Stimulated activated CD4-positive, alpha-beta T cell treated with anti-CD3 and anti-CD28 coated beads, TNF-alpha, amount 100 ng/mL, for 48 hours (primary cell): ENCODE results near the gene RUBCNL.
"Not testable (repeated sequence)": the region's sequence is repeated elsewhere in the genome, so short reads cannot be mapped to it uniquely, and the experiment has no call there.

Experiments
- DNase-seq, 3 donors: peaks; one replicate each; pipeline ENCODE4 v3.0.0-alpha.2; 2020; ENCODE audit warnings: low read depth in 3 of 3

Gene RUBCNL, protein sequence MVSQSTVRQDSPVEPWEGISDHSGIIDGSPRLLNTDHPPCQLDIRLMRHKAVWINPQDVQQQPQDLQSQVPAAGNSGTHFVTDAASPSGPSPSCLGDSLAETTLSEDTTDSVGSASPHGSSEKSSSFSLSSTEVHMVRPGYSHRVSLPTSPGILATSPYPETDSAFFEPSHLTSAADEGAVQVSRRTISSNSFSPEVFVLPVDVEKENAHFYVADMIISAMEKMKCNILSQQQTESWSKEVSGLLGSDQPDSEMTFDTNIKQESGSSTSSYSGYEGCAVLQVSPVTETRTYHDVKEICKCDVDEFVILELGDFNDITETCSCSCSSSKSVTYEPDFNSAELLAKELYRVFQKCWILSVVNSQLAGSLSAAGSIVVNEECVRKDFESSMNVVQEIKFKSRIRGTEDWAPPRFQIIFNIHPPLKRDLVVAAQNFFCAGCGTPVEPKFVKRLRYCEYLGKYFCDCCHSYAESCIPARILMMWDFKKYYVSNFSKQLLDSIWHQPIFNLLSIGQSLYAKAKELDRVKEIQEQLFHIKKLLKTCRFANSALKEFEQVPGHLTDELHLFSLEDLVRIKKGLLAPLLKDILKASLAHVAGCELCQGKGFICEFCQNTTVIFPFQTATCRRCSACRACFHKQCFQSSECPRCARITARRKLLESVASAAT

DNA sequence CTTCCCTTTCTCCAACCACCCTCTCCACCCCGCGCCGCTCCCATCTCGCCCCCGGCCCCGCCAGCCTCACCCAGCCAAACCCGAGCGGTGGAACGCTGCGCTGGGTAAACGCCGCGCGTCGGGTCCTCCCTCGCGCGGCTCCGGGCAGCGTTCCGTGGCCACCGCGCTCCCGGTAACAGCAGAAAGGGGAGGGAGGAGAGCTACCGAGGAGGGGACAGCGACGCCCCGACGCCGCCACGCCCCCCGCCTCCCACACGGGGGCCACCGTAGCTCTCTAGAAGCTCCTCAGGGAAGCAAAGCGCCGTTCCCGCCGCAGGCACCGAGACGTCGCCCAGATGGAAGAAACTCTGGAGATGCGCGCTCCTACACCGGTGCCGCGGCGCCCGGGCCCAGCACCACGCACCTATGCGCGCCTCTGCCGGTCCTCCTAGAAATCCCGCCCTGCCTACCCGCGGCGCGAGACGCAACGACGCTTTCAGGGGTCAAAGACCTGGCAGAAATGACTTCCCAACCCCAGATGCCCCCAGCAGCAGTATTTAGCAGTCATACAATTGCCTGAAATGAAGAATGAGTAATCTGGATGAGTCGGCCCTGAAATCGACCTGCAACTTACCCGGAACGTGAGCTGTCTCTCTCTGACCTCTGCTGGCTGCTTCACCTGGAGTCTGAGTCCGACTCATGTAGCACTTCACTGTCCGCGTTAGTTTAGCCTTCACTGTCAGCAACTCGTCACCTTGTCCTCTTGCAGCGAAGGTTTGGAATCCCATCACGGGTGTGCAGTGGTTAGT is at the start of gene RUBCNL:
TSS of gene RUBCNL (minus strand) at position 189 of the 788 bp plus-strand sequence. CDS start 14,777 bp downstream, outside the sequence.
- peak in 2 of 3 donors; percentile 21 to 31 for DNase-seq

DNA sequence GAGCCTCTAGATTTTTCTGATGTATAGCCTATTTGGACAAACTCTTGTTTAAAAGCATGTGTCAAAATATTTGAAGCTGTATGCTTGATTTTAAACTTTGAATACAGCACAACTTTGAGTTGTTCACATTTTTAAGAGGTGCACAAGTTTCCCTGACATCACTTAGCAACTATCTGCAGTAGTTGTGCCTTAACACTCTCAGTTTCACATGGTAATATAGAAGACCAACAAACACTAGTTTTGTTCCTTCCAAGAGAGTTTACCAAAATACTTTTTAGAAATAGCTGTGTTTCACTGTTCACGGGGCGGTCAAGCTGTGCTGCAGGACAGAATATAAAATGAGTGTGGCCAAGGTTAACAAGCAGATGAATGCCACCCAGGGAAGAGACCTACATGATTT is 42.5 kb upstream of the RUBCNL start:
- not testable (repeated sequence) for DNase-seq

DNA sequence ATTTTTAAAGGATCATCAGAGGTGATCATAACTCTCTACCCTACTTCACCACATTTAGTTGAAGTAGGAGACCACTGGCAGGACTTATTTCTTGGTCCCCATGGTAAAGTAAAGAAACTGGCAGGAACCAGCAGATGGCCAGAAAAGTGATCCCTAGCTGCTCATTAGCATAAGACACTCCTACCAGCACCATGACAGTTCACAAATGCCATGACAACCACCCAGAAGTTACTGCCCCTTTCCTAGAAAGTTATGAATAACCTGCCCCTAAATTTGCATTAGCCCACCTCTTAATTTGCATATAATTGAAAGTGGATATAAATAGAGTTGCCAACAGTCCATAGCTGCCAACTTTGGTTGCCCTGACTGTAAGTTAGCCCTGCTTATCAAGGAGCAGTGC is 18.4 kb upstream of the RUBCNL start:
- no peak for DNase-seq

DNA sequence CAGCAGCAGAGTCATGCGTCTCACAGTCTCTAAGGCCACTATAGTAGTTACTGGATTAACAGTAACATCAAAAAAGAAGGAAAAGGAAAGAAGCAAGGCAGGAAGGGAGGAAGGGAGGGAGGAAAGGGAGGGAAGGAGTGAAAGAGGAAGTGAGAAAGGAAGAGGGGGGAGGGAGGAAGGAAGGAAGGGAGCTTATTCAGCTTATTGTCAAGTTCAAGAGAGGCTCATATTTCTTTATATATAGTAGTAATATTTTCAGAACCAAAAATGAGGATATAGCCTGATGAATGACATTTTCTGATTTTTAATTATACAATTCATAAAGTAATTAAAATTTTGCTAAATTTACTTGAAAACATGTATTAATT is 17.7 kb upstream of the RUBCNL start:
- no peak for DNase-seq

DNA sequence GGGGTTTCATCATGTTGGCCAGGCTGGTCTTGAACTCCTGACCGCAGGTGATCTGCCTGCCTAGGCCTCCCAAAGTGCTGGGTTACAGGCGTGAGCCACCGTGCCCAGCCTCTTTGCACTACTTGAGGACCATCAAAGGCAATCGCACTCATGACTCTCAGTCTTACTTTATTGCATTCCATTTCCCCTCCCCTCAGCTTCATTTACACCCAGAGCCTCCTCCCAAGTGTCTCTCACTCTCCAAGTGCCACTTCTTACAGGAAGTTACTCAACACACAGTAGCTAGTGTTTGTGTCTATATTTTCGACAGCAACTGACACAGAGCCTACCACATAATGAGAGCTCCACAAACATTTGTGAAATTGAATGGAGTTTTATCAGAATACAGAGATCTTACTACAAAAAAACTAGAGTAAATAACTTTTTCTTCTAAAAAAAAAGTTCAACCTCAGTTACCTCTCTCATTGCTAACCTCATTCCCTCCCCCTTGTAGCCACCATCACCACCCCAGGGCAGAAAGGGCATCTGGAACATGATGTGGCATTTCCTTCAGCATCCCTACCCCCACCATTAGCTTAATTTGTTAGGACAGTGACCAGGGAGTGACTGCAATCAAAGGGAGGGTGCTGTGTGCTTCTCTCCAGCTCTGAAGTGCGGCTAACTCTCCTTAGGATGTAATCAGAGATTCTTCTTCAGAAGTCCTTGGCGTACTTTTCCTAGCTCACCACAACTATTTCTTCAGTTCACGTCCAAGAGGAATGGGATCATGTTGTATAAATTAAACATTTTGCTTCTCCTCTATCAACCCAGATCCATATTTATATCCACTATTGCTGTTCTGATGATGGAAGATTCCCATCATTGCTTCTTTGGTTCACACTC is 17.0 kb upstream of the RUBCNL start:
- no peak for DNase-seq

DNA sequence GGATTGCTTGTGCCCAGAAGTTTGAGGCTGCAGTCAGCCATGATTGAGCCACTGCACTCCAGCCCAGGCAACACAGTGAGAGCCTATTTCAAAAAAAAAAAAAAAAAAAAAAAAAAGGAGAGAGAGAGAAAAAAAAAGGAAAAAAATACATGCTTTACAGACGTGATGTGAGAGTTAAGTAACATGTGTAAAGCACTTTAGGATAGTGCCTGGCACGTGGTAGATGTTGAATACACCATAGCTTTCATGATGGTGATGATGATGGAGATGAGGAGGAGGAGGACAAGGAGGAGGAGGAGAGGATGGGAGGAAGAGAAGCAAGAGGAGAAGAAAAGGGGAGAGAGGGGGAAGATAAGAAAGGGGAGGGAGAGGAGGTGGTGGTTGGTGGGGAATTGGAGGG is 15.1 kb upstream of the RUBCNL start:
- no peak for DNase-seq

DNA sequence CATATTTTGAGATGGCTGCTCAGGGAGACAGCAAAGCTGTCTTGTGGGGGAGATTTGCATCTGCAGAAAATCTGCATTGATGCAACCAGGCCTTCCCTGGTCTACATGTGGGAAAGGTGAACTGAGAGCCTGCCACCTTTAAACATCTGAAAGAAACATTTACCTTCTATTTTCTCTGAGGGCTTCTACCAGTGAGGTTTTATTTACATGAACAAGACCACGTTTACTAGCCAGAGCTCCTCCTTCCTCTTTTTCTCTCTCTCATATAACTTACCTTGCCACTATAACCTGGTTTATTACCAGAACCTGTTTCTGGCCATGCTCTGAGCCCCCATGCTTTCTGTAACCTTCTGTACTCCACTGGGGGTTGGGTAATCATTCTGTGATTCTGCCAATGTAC is 14.4 kb upstream of the RUBCNL start:
- DNase-seq = no peak

DNA sequence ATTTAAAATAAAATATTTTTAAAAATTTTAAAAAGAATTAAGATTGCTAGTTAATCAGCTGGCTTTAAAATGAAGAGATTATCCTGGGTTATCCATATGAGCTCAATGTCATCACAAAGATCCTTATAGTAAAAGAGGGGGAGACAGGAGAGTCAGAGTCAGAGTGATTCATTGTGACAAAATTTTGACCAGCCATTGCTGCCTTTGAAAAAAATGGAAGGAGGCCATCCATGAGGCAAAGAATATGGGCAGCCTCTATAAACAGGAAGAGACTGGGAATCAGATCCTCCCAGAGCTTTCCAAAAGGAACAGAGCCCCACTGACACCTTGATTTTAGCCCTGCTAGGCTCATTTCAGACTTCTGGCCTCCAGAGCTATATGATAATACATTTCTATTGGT is 9.3 kb upstream of the RUBCNL start:
- DNase-seq = no peak

DNA sequence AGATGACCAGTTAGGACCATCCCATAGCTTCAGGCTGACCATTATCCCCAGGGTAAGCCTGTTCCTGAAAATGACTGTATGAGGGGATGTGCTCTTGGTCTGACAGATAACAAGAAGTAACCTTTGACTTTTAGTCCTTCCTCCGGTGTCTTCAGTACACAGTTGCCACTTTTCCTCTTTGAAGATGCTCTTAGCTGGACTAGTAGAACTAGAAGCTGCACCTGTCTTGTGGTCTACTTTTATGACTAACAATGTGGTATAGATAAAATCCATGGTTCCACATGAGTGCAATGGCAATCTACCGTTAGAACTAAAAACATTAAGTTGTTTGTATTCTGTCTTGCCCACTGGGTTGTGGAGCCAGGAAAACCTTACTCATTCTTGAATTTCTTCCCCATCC is 5.9 kb upstream of the RUBCNL start:
- DNase-seq = no peak

DNA sequence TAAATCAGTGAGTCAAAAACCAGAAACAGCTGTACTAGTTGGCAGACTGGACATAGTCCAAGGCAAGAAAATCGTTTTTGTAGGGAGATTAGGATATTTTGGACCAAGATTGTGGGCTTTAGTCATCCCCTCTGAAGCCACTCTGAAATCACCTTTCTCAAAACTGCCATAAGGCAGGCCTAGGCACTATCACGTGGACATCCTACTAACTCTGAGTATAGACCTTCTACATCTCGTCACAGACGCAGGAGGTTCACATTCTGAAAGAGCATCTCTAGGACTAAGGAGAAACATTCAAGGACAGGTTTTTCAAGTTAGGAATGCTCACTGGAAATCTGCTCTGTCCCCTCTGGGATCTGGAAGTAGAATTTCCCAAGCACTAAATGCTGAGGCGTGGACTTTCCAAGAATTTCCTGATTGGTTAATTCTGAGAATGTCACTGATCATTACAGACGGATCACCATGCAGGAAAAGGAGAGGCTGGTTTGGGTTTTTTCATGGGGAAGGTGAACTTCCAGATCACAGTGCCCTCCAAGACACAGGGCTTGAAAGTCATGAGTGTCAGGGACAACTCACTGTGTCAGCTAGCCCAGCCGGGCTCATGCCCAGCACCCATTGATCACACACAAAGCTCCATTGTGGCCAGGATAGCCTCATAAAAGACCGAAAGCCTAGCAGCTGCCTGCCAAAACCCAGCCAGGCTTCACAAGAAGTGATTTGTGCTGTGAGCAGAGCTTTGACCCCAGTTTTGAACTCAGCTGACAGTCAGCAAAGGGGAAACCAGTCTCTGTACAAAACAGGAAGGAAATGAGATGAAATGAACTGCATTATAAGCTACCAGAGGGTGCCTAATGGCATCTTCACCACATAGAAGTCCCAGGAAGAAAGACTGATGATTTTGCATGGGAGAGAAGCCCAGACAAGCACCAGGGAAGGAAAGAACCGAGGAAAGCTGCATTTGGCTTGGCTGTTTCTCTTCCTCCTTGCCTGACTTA is 2.7 kb upstream of the RUBCNL start:
- DNase-seq = no peak

DNA sequence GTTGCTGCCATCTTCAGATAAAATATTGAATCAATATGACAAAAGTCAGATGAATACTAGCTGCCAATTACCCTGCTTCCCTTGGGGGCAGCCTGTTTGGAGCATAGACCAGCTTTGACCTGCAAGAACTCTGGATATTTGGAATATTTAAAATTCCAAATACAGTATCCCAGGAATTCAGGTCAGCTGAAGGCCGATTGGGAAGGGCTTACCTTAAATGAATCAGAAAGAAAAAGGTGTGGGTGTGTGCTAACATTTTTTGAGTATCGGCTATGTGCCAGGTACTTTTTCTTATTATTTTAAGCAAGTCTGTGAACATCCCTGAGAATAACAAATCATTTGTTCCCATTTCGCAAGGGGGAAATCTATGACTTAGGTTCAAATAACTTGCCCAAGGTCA is 1.8 kb upstream of the RUBCNL start:
- DNase-seq = no peak

DNA sequence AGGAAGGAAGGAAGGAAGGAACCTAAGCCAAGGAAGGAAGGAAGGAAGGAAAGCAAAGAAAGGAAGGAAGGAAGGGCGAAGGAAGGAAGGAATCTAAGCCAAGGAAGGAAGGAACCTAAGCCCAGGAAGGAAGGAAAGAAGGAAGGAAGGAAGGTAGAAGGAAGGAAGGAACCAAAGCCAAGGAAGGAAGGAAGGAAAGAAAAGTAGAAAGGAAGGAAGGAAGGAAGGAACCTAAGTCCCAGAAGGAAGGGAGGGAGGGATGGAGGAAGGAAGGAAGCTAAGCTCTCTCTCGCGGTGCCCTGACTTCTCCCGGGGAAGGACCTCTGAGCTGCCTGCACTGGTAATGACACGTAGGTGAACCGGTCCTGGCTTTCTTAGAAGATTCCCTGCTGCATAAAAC is 1.3 kb upstream of the RUBCNL start:
- no peak for DNase-seq

DNA sequence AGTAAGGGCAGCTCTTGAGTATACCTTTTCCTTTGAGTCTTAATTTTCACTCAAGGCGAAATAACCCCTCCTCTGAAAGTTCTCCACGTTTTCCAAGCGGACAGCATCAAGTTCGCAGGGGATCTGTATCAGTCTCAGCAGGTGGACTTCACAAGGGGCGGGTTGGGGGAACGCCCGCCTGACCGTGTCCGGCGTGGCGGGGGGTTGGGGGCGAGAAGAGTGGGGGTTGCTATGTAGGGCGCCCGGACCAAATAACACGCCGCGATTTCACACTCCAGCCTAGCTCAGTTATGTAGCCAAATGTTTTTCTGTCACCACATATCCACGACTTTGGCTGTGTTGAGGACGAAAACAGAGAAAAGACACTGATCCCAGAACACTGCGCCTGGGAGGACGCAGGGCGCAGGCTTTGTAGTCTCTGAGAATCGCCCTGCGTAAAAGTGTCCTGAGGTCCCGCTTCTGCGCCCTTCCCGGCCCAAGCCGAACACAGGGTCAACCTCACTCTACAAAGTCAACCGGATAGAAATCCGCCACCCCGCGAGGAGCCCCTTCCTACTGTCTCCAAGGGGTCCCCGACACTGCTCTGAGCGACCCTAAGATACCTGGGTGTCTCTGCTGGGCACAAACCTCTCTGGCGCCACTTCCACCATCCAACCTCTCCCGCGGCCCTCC is 524 bp downstream of the RUBCNL start:
- DNase-seq = no peak

DNA sequence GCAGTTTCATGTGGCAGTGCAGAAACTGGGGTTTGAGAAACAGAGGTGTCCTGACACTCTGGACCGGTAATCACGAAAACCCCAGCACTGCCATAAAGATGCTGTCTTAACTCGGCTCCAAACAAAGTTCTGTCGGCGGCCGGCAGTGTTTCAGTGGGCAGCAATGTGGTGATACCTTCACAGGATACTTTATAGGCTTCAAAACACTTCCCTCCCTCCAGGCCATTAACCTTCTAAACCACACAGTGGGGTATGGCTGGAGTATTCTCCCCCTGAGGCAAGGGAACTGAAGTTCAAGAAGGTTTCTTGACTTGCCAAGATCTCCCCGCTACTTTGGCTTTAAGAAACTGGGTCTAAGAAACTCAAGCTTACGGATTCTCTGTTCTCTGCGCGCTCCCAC is 1.1 kb downstream of the RUBCNL start:
- DNase-seq = no peak

DNA sequence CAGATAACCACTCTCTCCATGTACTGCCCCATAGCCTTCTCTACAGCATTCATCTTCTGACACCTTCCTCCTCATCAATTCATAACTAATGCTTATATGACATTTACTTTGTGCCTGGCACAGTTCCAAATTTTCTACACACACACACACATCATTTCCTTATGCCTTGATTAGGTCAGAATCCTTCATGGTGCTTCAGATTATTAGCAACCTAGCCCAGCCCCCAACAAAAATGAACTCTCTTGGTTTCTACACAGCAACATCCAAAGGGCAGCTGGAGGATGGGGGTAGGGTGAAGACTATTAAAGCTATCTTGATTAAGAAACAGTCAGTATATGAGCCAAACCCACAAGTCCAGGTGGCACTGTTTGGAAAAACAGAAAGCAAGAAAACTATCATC is 3.7 kb downstream of the RUBCNL start:
- no peak for DNase-seq

DNA sequence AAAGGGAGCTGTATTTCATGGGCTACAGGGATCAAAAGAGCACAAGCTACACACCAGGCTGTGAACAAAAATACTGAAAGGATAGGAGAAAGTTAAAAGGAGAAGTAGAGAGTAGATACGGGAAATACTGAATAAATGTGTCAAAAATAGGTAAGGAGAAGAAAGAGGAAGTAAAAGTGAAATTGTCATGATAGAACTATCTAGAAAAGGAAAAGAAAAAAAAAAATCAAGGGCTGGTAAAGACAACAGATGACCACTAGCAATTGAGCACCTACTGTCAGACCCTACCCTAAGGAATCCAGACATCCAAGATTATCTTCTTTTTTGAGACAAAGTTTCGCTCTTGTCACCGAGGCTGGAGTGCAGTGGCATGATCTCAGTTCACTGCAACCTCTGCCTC is 4.8 kb downstream of the RUBCNL start:
- DNase-seq = no peak

DNA sequence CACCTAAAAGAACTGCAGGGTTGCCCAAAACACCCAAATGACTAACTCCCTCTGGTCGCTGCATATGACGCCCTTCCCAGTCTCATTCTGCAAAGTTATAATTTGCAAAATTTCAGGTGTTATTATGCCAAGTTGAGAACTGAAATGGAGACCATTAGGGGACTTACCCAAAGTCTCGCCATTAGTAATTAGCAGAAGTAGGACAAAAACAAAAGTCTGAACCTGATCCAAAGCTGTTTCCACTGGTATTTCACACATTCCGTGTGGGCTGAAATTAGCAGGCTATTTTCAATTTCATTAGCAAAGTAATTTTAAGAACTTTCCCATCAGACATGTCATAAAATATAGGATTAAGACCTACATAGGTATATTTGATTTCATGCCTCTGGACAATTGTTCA is 6.8 kb downstream of the RUBCNL start:
- DNase-seq = no peak

DNA sequence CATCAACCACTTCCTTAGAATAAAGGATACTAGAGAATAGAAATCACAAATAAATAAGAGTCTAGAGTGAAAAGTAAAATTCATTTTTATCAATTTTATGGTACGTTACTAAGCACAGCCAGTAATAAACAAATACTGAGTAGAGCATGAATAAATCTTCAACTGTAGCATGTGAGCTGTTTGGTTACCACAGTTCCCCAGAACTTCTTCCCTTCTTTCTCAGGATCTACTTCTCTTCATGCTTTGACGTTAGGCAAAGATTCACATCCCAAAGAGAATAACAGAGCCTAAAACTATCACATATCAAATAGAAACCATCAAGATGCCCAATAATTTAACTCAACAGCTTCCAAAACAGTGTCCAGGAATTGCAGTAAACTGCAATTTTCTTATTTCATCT is 7.4 kb downstream of the RUBCNL start:
- no peak for DNase-seq

DNA sequence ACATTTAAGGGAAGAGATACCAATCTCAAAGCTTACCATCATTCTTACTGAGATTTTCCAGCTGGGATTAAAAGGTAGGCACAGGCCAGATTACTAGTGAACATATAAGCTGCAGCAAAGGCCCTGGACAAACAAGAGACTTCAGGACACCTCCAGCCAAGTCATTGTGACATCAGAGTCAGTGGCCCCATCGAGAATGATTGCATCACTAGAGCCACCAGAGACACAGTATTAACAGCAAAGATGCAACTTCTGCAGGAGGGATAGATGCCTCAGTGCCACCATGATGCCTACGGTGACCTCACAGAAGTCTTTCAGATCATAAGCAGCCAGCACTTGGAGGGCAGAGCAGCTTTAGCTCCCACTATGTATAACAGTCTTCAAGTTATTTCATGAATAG is 8.6 kb downstream of the RUBCNL start:
- DNase-seq = no peak

DNA sequence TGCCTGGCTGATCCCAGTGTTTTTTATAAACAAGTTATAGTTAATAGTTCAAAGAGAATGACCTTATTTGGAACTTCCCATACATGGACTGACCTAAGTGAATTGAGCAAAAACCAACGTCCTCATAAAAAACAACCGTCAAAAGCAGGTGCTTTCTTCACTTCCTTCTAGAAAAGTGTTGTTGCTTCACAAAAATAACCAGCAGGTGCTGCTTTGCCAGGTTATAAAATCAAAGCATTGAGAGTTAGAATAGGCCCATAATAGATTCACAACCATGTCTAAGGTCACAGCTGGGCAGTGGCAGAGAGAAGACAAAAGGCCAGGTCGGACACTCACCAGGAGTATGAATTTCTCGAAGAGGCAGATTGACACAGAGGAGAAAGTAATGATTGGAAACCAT is 9.5 kb downstream of the RUBCNL start:
- DNase-seq = no peak
